B cell (primary cell): ENCODE data around the gene HDLBP. TPM values are rescaled to one million over a fixed set of nuclear protein-coding genes. Genes with fewer than 3 reads are reported as not detected.

Experiments
- ATAC-seq: fragments of 200-7000 bp; cut with Tn5 transposase; one replicate; pipeline ENCODE4 v1.10.0; 2021; ENCODE audit warnings: low read depth, mild to moderate bottlenecking, moderate number of reproducible peaks, moderate library complexity
- CTCF ChIA-PET: fragments of 350-600 bp; sonication (Branson Sonifier 250); formaldehyde crosslinking; loops from one replicate; lab custom pipeline; 2021; ENCODE audit warnings: antibody characterized with exemption, inconsistent platforms; lab: Charles Lee
- POLR2A ChIA-PET: fragments of 350-600 bp; sonication (Branson Sonifier 250); formaldehyde crosslinking; loops from one replicate; lab custom pipeline; 2021; ENCODE audit warnings: antibody characterized with exemption; lab: Charles Lee
- DNase-seq: peaks from one replicate; pipeline ENCODE4 v3.0.0; 2013
- H2AFZ ChIP-seq: 2 replicates; pipeline ENCODE4 v1.6.1; 2012; ENCODE audit warnings: mild to moderate bottlenecking, low read depth, low read length; ENCODE audit not compliant: insufficient read depth, poor library complexity, severe bottlenecking
- H3K27ac ChIP-seq, 2 donors: 1 replicate in 1 of 2; 2 replicates in 1 of 2; pipeline ENCODE4 v1.5.1; 2012 to 2013; ENCODE audit warnings: low read length in 2 of 2, mild to moderate bottlenecking in 2 of 2, moderate library complexity in 1 of 2
- H3K27me3 ChIP-seq, 4 experiments: fragments of 200-600 bp in 1 of 4; sonication (generic) in 1 of 4; replicated peaks in 1 of 4; 1 replicate in 2 of 4; 2 replicates in 2 of 4; pipeline versions ENCODE4 v1.6.1 to v1.7.0; 2013 to 2016; ENCODE audit warnings: low read length in 3 of 4, mild to moderate bottlenecking in 2 of 4, mixed read lengths in 1 of 4, moderate library complexity in 1 of 4; ENCODE audit not compliant: insufficient read depth in 4 of 4, control insufficient read depth in 3 of 4; ENCODE audit errors: control extremely low read depth in 1 of 4
- H3K36me3 ChIP-seq, 2 experiments: replicated peaks in 1 of 2; 1 replicate in 1 of 2; 2 replicates in 1 of 2; pipeline versions ENCODE4 v1.6.1 to v1.7.1; 2013; ENCODE audit warnings: low read length in 1 of 2; ENCODE audit not compliant: insufficient read depth in 2 of 2, control insufficient read depth in 1 of 2; ENCODE audit errors: control extremely low read depth in 1 of 2, extremely low read depth in 1 of 2
- H3K4me1 ChIP-seq, 2 donors: fragments of 200-600 bp in 1 of 2; sonication (generic) in 1 of 2; 1 replicate in 1 of 2; 2 replicates in 1 of 2; pipeline versions ENCODE4 v1.5.1 to v1.6.1; 2013 to 2017; ENCODE audit warnings: low read length in 2 of 2; ENCODE audit not compliant: control insufficient read depth in 2 of 2, insufficient read depth in 2 of 2
- H3K4me2 ChIP-seq: replicated peaks from 2 replicates; pipeline ENCODE3; 2012; ENCODE audit warnings: mild to moderate bottlenecking, low read depth, low read length; ENCODE audit not compliant: poor library complexity, severe bottlenecking
- H3K4me3 ChIP-seq, 5 experiments: fragments of 200-600 bp in 1 of 5; sonication (generic) in 1 of 5; 1 replicate in 3 of 5; 2 replicates in 2 of 5; pipeline versions ENCODE4 v1.5.1 to v1.7.0; 2011 to 2016; ENCODE audit warnings: low read length in 4 of 5, mild to moderate bottlenecking in 4 of 5, low read depth in 2 of 5, control low read depth in 1 of 5, moderate library complexity in 1 of 5; ENCODE audit not compliant: insufficient read depth in 1 of 5; ENCODE audit errors: control extremely low read depth in 1 of 5, extremely low read depth in 1 of 5
- H3K79me2 ChIP-seq: fragments of 200-600 bp; sonication (generic); one replicate; pipeline ENCODE4 v1.6.0; 2016; ENCODE audit warnings: low read length; ENCODE audit not compliant: control insufficient read depth, insufficient read depth
- H3K9ac ChIP-seq: fragments of 200-600 bp; sonication (generic); 2 replicates; pipeline ENCODE4 v1.6.1; 2017; ENCODE audit warnings: mild to moderate bottlenecking, low read length, moderate library complexity
- H3K9me3 ChIP-seq, 3 donors: one replicate each; pipeline versions ENCODE4 v1.6.1 to v1.7.1; 2013; ENCODE audit warnings: low read length in 2 of 3; ENCODE audit not compliant: control insufficient read depth in 2 of 3, insufficient read depth in 1 of 3; ENCODE audit errors: control extremely low read depth in 1 of 3
- H4K20me1 ChIP-seq: 2 replicates; pipeline ENCODE4 v1.6.0; 2012; ENCODE audit warnings: mild to moderate bottlenecking, low read length; ENCODE audit not compliant: insufficient read depth, control insufficient read depth, poor library complexity, severe bottlenecking
- H3K27ac Mint-ChIP-seq: one replicate; pipeline ENCODE4 v1.8.0; 2021; ENCODE audit warnings: mixed read lengths
- H3K27me3 Mint-ChIP-seq: one replicate; pipeline ENCODE4 v1.8.0; 2021; ENCODE audit warnings: mixed read lengths
- H3K4me1 Mint-ChIP-seq: one replicate; pipeline ENCODE4 v1.8.0; 2021; ENCODE audit warnings: mixed read lengths
- H3K4me3 Mint-ChIP-seq: one replicate; pipeline ENCODE4 v1.8.0; 2021; ENCODE audit warnings: mixed read lengths
- H3K9me3 Mint-ChIP-seq: one replicate; pipeline ENCODE4 v1.8.0; 2022; ENCODE audit warnings: mixed read lengths; ENCODE audit not compliant: insufficient read depth
- CTCF ChIP-seq: fragments of 200-600 bp; IDR thresholded peaks from one replicate; pipeline ENCODE4 v1.8.0; 2022; ENCODE audit warnings: antibody characterized with exemption, mild to moderate bottlenecking
- EZH2 ChIP-seq: IDR thresholded peaks from 2 replicates; pipeline ENCODE4 v1.6.1; 2012; ENCODE audit warnings: borderline replicate concordance, low read depth, mild to moderate bottlenecking, moderate library complexity, low read length; ENCODE audit not compliant: insufficient read depth, poor library complexity, severe bottlenecking
- WGBS: methylation state at CpG from one replicate; pipeline ENCODE4 v1.1.5; 2013; ENCODE audit warnings: missing lambda C conversion rate; ENCODE audit not compliant: insufficient coverage; 5-methylcytosine and 5-hydroxymethylcytosine counted together
- intact Hi-C: fragments of 100-400 bp; cut with micrococcal nuclease; formaldehyde crosslinking; loops from one replicate; pipeline ENCODE4 v1.10.0; 2022
- polyA plus RNA-seq: library from polyadenylated mRNA; depleted of rRNA; stranded (reverse); fragments of >200 nt; gene quantifications from 2 replicates; pipeline ENCODE4 v1.2.3, GENCODE V29; 2012
- total RNA-seq, 2 donors: library from RNA; stranded (reverse); fragments of 120-200 nt in 1 of 2; gene quantifications; 1 replicate in 1 of 2; 2 replicates in 1 of 2; pipeline versions ENCODE4 v1.2.3 to v1.2.4, GENCODE V29; 2013 to 2022

The HDLBP gene
- total and polyA plus RNA-seq, 2 donors (not counting 1 experiment from before 2014, with no cell fraction given), result 55.1 to 127 TPM

- H3K27ac ChIP-seq, result no peak overlapping the region
- Mint-ChIP-seq H3K9me3 (no peaks in the 10 kb centered on the region), H3K4me3 (no peak overlapping the region), H3K4me1 (no peaks in the 10 kb centered on the region), H3K27me3 (no peaks in the 10 kb centered on the region), H3K27ac (no peak overlapping the region)
- intact Hi-C loops, result no loop called here
- H3K4me2 ChIP-seq, result no peak overlapping the region
- ChIA-PET POLR2A (no interaction called here), CTCF (no interaction called here)
- H3K4me1 ChIP-seq, result no peaks in the 10 kb centered on the region
- H3K9me3 ChIP-seq, result no peaks in the 10 kb centered on the region
- H4K20me1 ChIP-seq, result peaks cover 8% of the 10 kb centered on the region
- ATAC-seq (no peak), DNase-seq (no peak)
- no peak overlapping the region for H2AFZ ChIP-seq
- H3K27me3 ChIP-seq, result no peaks in the 10 kb centered on the region
- no peak overlapping the region for H3K9ac ChIP-seq
- no peak overlapping the region for H3K4me3 ChIP-seq
- H3K79me2 ChIP-seq, result peaks cover 12% of the 10 kb centered on the region
- peaks cover 2 to 88% of the 10 kb centered on the region in 2 experiments for H3K36me3 ChIP-seq
- TF ChIP-seq EZH2, result no peak
- no peak for TF ChIP-seq CTCF
- WGBS, result 98% methylated on average over 14 of the region's 14 CpGs
These were observed 62.5 kb downstream of the HDLBP start for GRCh38 chr2:241252778-241253475.

- no peaks in the 10 kb centered on the region for H3K4me1 Mint-ChIP-seq
- H3K27ac Mint-ChIP-seq, result no peak overlapping the region
- POLR2A ChIA-PET, result no interaction called here
- ATAC-seq, result no peak
- no peak overlapping the region for H3K9ac ChIP-seq
- no peak overlapping the region for H3K4me2 ChIP-seq
- no peak overlapping the region for H2AFZ ChIP-seq
- H4K20me1 ChIP-seq, result no peaks in the 10 kb centered on the region
- H3K79me2 ChIP-seq, result peaks cover 4% of the 10 kb centered on the region
- no peaks in the 10 kb centered on the region for H3K4me1 ChIP-seq
- H3K9me3 Mint-ChIP-seq, result no peaks in the 10 kb centered on the region
- H3K27me3 Mint-ChIP-seq, result no peaks in the 10 kb centered on the region
- no peak overlapping the region for H3K27ac ChIP-seq
- CTCF ChIA-PET, result no interaction called here
- H3K36me3 ChIP-seq, result peaks cover 1 to 88% of the 10 kb centered on the region in 2 experiments
- H3K9me3 ChIP-seq, result no peaks in the 10 kb centered on the region
- WGBS, result 97% methylated on average over 14 of the region's 14 CpGs
- no peak overlapping the region for H3K4me3 Mint-ChIP-seq
- TF ChIP-seq CTCF (no peak), EZH2 (no peak)
- H3K4me3 ChIP-seq, result no peak overlapping the region
- intact Hi-C loops, result no loop called here
- no peaks in the 10 kb centered on the region for H3K27me3 ChIP-seq
- no peak for DNase-seq
These were observed 65.8 kb downstream of the HDLBP start for GRCh38 chr2:241249654-241250053.
